PC-9 (cell line): ENCODE results near the gene PTTG1IP.

Source experiments
- EZH2 ChIP-seq: fragments of 200-600 bp; sonication (generic); IDR thresholded peaks from 2 replicates; pipeline ENCODE4 v1.8.0; 2017; ENCODE audit warnings: antibody characterized with exemption, low read depth
- TF ChIP-seq, protein P1 (sequence below): fragments of 200-600 bp; sonication (generic); conservative IDR thresholded peaks from 2 replicates; pipeline ENCODE4 v1.6.1; 2017; ENCODE audit warnings: mixed run types, antibody characterized with exemption, mild to moderate bottlenecking, moderate library complexity

DNA sequence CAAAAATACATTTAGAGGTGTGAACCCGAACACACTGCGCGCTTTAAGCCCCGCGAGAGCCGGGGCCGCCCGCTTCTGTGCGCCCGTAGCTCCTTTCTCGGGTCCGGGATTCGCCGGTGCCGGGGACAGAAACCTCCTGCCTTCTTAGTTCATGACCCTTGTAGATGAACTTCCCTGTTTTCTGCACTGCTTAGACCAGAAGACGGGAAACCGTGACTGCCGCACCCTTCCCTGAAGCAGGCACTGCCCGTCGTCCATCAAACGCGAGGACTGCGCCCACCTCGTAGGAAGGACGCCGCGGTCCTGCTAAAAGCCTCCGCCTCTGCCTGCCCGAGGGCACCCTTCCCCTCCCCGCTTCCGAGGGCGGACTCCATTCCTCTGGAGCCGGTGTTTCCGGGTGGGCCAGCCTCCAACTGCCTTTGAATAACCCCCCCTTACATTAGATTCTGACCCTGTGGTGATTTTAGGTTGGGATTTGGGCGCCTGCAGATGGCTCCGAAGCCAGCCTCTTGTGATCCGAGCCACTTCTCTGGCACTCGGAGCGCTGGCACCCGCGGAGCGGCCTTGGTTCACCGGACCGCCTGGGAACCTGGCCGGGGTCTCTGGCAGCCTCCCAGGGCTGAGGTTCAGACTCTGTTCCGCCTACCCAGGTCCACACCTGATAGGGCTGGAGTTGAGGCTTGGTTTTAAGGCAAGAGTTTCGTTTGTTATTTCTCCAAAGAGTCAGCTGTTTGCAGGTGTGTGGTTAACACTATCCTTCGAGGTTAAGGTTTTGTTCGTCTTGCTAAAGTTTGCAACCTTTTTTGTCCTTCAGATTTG, 1.2 kb upstream of the PTTG1IP start:
- TF ChIP-seq, protein P1, sequence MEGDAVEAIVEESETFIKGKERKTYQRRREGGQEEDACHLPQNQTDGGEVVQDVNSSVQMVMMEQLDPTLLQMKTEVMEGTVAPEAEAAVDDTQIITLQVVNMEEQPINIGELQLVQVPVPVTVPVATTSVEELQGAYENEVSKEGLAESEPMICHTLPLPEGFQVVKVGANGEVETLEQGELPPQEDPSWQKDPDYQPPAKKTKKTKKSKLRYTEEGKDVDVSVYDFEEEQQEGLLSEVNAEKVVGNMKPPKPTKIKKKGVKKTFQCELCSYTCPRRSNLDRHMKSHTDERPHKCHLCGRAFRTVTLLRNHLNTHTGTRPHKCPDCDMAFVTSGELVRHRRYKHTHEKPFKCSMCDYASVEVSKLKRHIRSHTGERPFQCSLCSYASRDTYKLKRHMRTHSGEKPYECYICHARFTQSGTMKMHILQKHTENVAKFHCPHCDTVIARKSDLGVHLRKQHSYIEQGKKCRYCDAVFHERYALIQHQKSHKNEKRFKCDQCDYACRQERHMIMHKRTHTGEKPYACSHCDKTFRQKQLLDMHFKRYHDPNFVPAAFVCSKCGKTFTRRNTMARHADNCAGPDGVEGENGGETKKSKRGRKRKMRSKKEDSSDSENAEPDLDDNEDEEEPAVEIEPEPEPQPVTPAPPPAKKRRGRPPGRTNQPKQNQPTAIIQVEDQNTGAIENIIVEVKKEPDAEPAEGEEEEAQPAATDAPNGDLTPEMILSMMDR = no peak
- TF ChIP-seq EZH2 = no peak
